Testis (tissue), 2 donors: ENCODE data around the gene CEBPG.

Experiments used
- POLR2A ChIP-seq: fragments of 450-650 bp; IDR thresholded peaks from one replicate; pipeline ENCODE4 v1.6.1; 2017; ENCODE audit warnings: antibody characterized with exemption, mild to moderate bottlenecking, moderate library complexity
- TF ChIP-seq, protein P1 (sequence below), 3 experiments: fragments of 450-650 bp in 2 of 3; fragments of 200-600 bp in 1 of 3; sonication (generic) in 1 of 3; IDR thresholded peaks; one replicate each; pipeline ENCODE4 v1.5.1; 2016 to 2019; ENCODE audit warnings: antibody characterized with exemption in 3 of 3, mild to moderate bottlenecking in 2 of 3, moderate library complexity in 1 of 3

DNA sequence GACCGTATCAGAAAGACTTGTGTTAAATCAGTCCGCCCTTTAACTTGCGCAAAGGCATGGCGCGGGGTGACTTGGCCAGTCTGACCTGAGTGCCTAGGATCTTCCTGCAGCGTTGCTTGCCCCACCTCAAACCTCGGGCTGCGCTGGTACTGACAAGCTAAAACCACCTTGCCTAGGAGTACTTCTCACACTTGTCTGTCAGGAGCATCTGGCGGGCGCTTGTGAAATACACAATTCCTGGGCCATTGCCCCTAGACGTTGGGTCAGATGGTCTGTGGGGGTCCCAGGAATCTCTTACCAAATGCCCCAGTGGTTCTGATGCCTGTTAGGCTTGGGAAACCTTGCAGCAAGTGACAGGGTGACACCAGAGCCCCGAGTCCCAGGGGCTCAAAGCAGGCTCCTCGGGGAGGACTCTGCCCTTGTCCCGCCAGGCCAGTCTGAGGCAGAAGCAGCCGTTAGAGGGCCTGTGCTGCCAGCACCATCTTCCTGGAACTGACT lies 12.9 kb downstream of the CEBPG start:
- TF ChIP-seq, protein P1, sequence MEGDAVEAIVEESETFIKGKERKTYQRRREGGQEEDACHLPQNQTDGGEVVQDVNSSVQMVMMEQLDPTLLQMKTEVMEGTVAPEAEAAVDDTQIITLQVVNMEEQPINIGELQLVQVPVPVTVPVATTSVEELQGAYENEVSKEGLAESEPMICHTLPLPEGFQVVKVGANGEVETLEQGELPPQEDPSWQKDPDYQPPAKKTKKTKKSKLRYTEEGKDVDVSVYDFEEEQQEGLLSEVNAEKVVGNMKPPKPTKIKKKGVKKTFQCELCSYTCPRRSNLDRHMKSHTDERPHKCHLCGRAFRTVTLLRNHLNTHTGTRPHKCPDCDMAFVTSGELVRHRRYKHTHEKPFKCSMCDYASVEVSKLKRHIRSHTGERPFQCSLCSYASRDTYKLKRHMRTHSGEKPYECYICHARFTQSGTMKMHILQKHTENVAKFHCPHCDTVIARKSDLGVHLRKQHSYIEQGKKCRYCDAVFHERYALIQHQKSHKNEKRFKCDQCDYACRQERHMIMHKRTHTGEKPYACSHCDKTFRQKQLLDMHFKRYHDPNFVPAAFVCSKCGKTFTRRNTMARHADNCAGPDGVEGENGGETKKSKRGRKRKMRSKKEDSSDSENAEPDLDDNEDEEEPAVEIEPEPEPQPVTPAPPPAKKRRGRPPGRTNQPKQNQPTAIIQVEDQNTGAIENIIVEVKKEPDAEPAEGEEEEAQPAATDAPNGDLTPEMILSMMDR (IDR thresholded peaks at IDR 0.05) = no peak
- no peak for TF ChIP-seq POLR2A
